Testis (tissue), 3 donors: Measurements from ENCODE around the gene GPR179. TPM values are rescaled to one million over a fixed set of nuclear protein-coding genes. Genes with fewer than 3 reads are reported as not detected.

Experiments
- DNase-seq: peaks from one replicate; pipeline ENCODE4 v3.0.0-alpha.2; 2019
- H3K27ac ChIP-seq, 2 donors: fragments of 200-600 bp; sonication (generic); one replicate each; pipeline ENCODE4 v1.5.1; 2019
- H3K27me3 ChIP-seq: fragments of 200-600 bp; sonication (generic); one replicate; pipeline ENCODE4 v1.5.1; 2019
- H3K36me3 ChIP-seq: fragments of 200-600 bp; sonication (generic); one replicate; pipeline ENCODE4 v1.5.1; 2017; ENCODE audit warnings: low read depth; ENCODE audit errors: missing control alignments
- H3K4me1 ChIP-seq: fragments of 200-600 bp; sonication (generic); one replicate; pipeline ENCODE4 v1.5.1; 2019
- H3K4me3 ChIP-seq, 2 donors: fragments of 200-600 bp; sonication (generic); one replicate each; pipeline ENCODE4 v1.5.1; 2017 to 2019
- H3K9me3 ChIP-seq: fragments of 200-600 bp; sonication (generic); one replicate; pipeline ENCODE4 v1.5.1; 2017
- CTCF ChIP-seq, 3 experiments: fragments of 450-650 bp in 2 of 3; fragments of 200-600 bp in 1 of 3; sonication (generic) in 1 of 3; IDR thresholded peaks; one replicate each; pipeline ENCODE4 v1.5.1; 2016 to 2019; ENCODE audit warnings: antibody characterized with exemption in 3 of 3, mild to moderate bottlenecking in 2 of 3, moderate library complexity in 1 of 3
- POLR2A ChIP-seq: fragments of 450-650 bp; IDR thresholded peaks from one replicate; pipeline ENCODE4 v1.6.1; 2017; ENCODE audit warnings: antibody characterized with exemption, mild to moderate bottlenecking, moderate library complexity
- WGBS, 2 donors: methylation state at CpG; one replicate each; pipeline ENCODE4 v1.1.5; 2018; 5-methylcytosine and 5-hydroxymethylcytosine counted together
- intact Hi-C: fragments of 100-400 bp; cut with DNase I; formaldehyde crosslinking; loops from one replicate; pipeline ENCODE4 v1.15.1; 2023; ENCODE audit warnings: low total_unique reads
- polyA plus RNA-seq: library from polyadenylated mRNA; stranded (reverse); fragments of 350-450 nt; fragmentation: Illumina TruSeq; extraction: RNeasy Lipid Tissue Mini Kit (QIAGEN cat#74804); gene quantifications from one replicate; pipeline ENCODE4 v1.2.3, GENCODE V29; 2014; ENCODE audit warnings: low read depth, low replicate concordance; ENCODE audit not compliant: insufficient read depth
- total RNA-seq, 2 donors: library from RNA; depleted of rRNA; stranded (reverse); fragments of >200 nt; gene quantifications; one replicate each; pipeline ENCODE4 v1.2.3, GENCODE V29; 2016

Gene GPR179
- total and polyA plus RNA-seq, 3 donors from 2014 or later: 0.61 to 1.3 (median 0.93) TPM

- H3K27me3 ChIP-seq: no peaks in the 10 kb centered on the region
- H3K27ac ChIP-seq: peak within 1 kb of the TSS; percentile 77 to 90
- WGBS, 2 donors: 2 to 6% methylated on average over 11 to 61 of the region's 84 CpGs
- DNase-seq: peak; percentile 96
- TF ChIP-seq POLR2A (no peak), CTCF (IDR thresholded peaks at IDR 0.05) (no peak)
- intact Hi-C loops: loop anchor here (5.0 kb wide), 1 partner anchor 61 kb away; no protein-coding TSS in a partner anchor
- H3K9me3 ChIP-seq: no peaks in the 10 kb centered on the region
- peak within 1 kb of the TSS; percentile 83 to 98 for H3K4me3 ChIP-seq
- no peaks in the 10 kb centered on the region for H3K36me3 ChIP-seq
- peaks cover 25% of the 10 kb centered on the region for H3K4me1 ChIP-seq
Observed at GRCh38 chr17:38351412-38352222, 7.9 kb upstream of the GPR179 start, which contains the start of gene SOCS7. Gene SOCS7 (plus strand): TSS chr17:38351844. CDS start chr17:38352053, 209 bp downstream.

- DNase-seq: no peak
- Histone ChIP-seq H3K9me3 (no peaks in the 10 kb centered on the region), H3K36me3 (no peaks in the 10 kb centered on the region), H3K27ac (no peak overlapping the region), H3K4me3 (no peak overlapping the region), H3K4me1 (peaks cover 25% of the 10 kb centered on the region), H3K27me3 (no peaks in the 10 kb centered on the region)
- 66 to 76% methylated on average over 2 of the region's 2 CpGs for whole genome bisulfite sequencing, 2 donors
- intact Hi-C loops: loop anchor here (5.0 kb wide), 1 partner anchor 62 kb away; no protein-coding TSS in a partner anchor
- TF ChIP-seq POLR2A (no peak), CTCF (IDR thresholded peaks at IDR 0.05) (no peak)
Observed at GRCh38 chr17:38350035-38350434, 6.3 kb upstream of the GPR179 start.

- intact Hi-C loops: no loop called here
- Histone ChIP-seq H3K27ac (peak overlapping the region in 1 of 2 donors; percentile 33), H3K9me3 (no peaks in the 10 kb centered on the region), H3K4me3 (no peak overlapping the region), H3K27me3 (no peaks in the 10 kb centered on the region), H3K4me1 (peaks cover 22% of the 10 kb centered on the region), H3K36me3 (no peaks in the 10 kb centered on the region)
- 22 to 28% methylated on average over 8 of the region's 8 CpGs for WGBS, 2 donors
- no peak for TF ChIP-seq POLR2A
- peak; percentile 71 to 89 (median 81) for TF ChIP-seq CTCF (IDR thresholded peaks at IDR 0.05)
- peak; percentile 90 for DNase-seq
Observed at GRCh38 chr17:38349097-38349730, 5.5 kb upstream of the GPR179 start.

GRCh38 chr17:38345743-38346142, 2.0 kb upstream of the GPR179 start:
- intact Hi-C loops: no loop called here
- Histone ChIP-seq H3K27ac (no peak overlapping the region), H3K4me3 (no peak overlapping the region), H3K4me1 (peaks cover 5% of the 10 kb centered on the region), H3K27me3 (no peaks in the 10 kb centered on the region), H3K9me3 (no peaks in the 10 kb centered on the region), H3K36me3 (no peaks in the 10 kb centered on the region)
- WGBS, 2 donors: 85 to 92% methylated on average over 7 of the region's 7 CpGs
- TF ChIP-seq POLR2A (no peak), CTCF (IDR thresholded peaks at IDR 0.05) (no peak)
- no peak for DNase-seq
